T-helper 2 cell treated with Interferon-gamma antibody and Interleukin-4, amounts not matched to agents 100 ng/mL and 5 ng/mL, for 36 hours (primary cell): ENCODE data around the gene PER1. TPM values are rescaled to one million over a fixed set of nuclear protein-coding genes. Genes with fewer than 3 reads are reported as not detected.

Experiments used
- intact Hi-C: fragments of 100-400 bp; cut with micrococcal nuclease; formaldehyde crosslinking; loops from one replicate; pipeline ENCODE4 v1.15.1; 2023
- total RNA-seq: library from RNA; stranded (reverse); gene quantifications from 2 replicates; pipeline ENCODE4 v1.2.3, GENCODE V29; 2022

The PER1 gene
- total RNA-seq, 1 donor from 2014 or later = 26.4 TPM

GRCh38 chr17:8155231-8155995 is 3.2 kb upstream of the PER1 start:
- intact Hi-C loops = loop anchor here (10.0 kb wide), 2 partner anchors 271 to 921 kb away; partner anchors contain the start of genes CHD3, DVL2 and PHF23

- intact Hi-C loops = loop anchor here (10.0 kb wide), 2 partner anchors 270 to 920 kb away; partner anchors contain the start of genes CHD3, DVL2 and PHF23
These were observed 2.5 kb upstream of the PER1 start for GRCh38 chr17:8154608-8155155.

GRCh38 chr17:8153957-8154607 is 1.9 kb upstream of the PER1 start:
- intact Hi-C loops = loop anchor here (10.0 kb wide), 2 partner anchors 269 to 919 kb away; partner anchors contain the start of genes CHD3, DVL2 and PHF23

- intact Hi-C loops = loop anchor here (10.0 kb wide), 2 partner anchors 269 to 919 kb away; partner anchors contain the start of genes CHD3, DVL2 and PHF23
These were observed 1.3 kb upstream of the PER1 start for GRCh38 chr17:8153525-8153956.

GRCh38 chr17:8153031-8153451 is 837 bp upstream of the PER1 start:
- intact Hi-C loops = loop anchor here (10.0 kb wide), 2 partner anchors 268 to 918 kb away; partner anchors contain the start of genes CHD3, DVL2 and PHF23

GRCh38 chr17:8151641-8152111 is 528 bp downstream of the PER1 start:
- intact Hi-C loops = loop anchor here (1.0 to 10.0 kb wide), 3 partner anchors 12 to 917 kb away; partner anchors contain the start of genes CHD3, DVL2 and PHF23

- intact Hi-C loops = loop anchor here (1.0 to 10.0 kb wide), 3 partner anchors 12 to 916 kb away; partner anchors contain the start of genes CHD3, DVL2 and PHF23
These were observed 1.0 kb downstream of the PER1 start for GRCh38 chr17:8151120-8151640.

- intact Hi-C loops = loop anchor here (1.0 to 10.0 kb wide), 3 partner anchors 11 to 916 kb away; partner anchors contain the start of genes CHD3, DVL2 and PHF23
These were observed 1.7 kb downstream of the PER1 start for GRCh38 chr17:8150194-8151119.

GRCh38 chr17:8149419-8150193 is 2.6 kb downstream of the PER1 start:
- intact Hi-C loops = loop anchor here (10.0 kb wide), 2 partner anchors 265 to 915 kb away; partner anchors contain the start of genes CHD3, DVL2 and PHF23

GRCh38 chr17:8148560-8148959 is 3.6 kb downstream of the PER1 start:
- intact Hi-C loops = no loop called here

GRCh38 chr17:8147805-8148404 is 4.3 kb downstream of the PER1 start:
- intact Hi-C loops = no loop called here

GRCh38 chr17:8147141-8147804 is 4.9 kb downstream of the PER1 start:
- intact Hi-C loops = no loop called here

- intact Hi-C loops = no loop called here
These were observed 5.6 kb downstream of the PER1 start for GRCh38 chr17:8146381-8147140.

GRCh38 chr17:8145811-8146210 is 6.4 kb downstream of the PER1 start:
- intact Hi-C loops = no loop called here

- intact Hi-C loops = no loop called here
These were observed 7.6 kb downstream of the PER1 start for GRCh38 chr17:8144401-8145231.

GRCh38 chr17:8143581-8144400 is 8.4 kb downstream of the PER1 start:
- intact Hi-C loops = no loop called here
